Cardiac fibroblast (primary cell): ENCODE results near the gene NAT10.
A peak's percentile ranks its signal among the peaks of the same experiment; 100 is the strongest.

Source experiments
- DNase-seq, 2 donors: peaks; one replicate each; pipeline versions ENCODE4 v3.0.0 to v3.0.0-alpha.2; 2010; ENCODE audit warnings: low read depth in 2 of 2
- H3K4me3 ChIP-seq, 2 donors: replicated peaks in 1 of 2; 1 replicate in 1 of 2; 2 replicates in 1 of 2; pipeline ENCODE4 v1.5.1; 2011; ENCODE audit warnings: low read depth in 2 of 2, low read length in 2 of 2, mild to moderate bottlenecking in 2 of 2, moderate library complexity in 1 of 2
- CTCF ChIP-seq: IDR thresholded peaks from one replicate; pipeline ENCODE4 v1.5.1; 2011; ENCODE audit warnings: low read depth, mild to moderate bottlenecking, low read length, inconsistent platforms

NAT10 gene

GRCh38 chr11:34158661-34159060 is 53.2 kb downstream of the NAT10 start:
- no peak for DNase-seq
- TF ChIP-seq CTCF, result no peak
- no peak overlapping the region for H3K4me3 ChIP-seq

- no peak for TF ChIP-seq CTCF
- no peak overlapping the region for H3K4me3 ChIP-seq
- peak in 1 of 2 donors; percentile 61 for DNase-seq
Observed at GRCh38 chr11:34160049-34160721, 54.8 kb downstream of the NAT10 start.

- TF ChIP-seq CTCF, result no peak
- no peak overlapping the region for H3K4me3 ChIP-seq
- DNase-seq, result no peak
Observed at GRCh38 chr11:34160791-34161190, 55.4 kb downstream of the NAT10 start.

GRCh38 chr11:34161361-34161760 is 55.9 kb downstream of the NAT10 start:
- no peak for TF ChIP-seq CTCF
- H3K4me3 ChIP-seq, result no peak overlapping the region
- DNase-seq, result no peak

GRCh38 chr11:34161812-34162492 is 56.5 kb downstream of the NAT10 start:
- no peak overlapping the region for H3K4me3 ChIP-seq
- TF ChIP-seq CTCF, result no peak
- peak in 1 of 2 donors; percentile 18 for DNase-seq

GRCh38 chr11:34162493-34162820 is 57.0 kb downstream of the NAT10 start:
- no peak overlapping the region for H3K4me3 ChIP-seq
- TF ChIP-seq CTCF, result no peak

More at GRCh38 chr11:34162493-34162820, 57.0 kb downstream of the NAT10 start:
- no peak for DNase-seq
